NCI-H1092 treated with DMSO at 0.1 percent for 48 hours (cell line): ENCODE data around the gene MEF2B.
"Not testable (repeated sequence)": the region's sequence is repeated elsewhere in the genome, so short reads cannot be mapped to it uniquely, and the experiment has no call there.

Source experiments
- DNase-seq: peaks from one replicate; lab custom pipeline; 2025; lab: John Stamatoyannopoulos, UW

The MEF2B gene

DNA sequence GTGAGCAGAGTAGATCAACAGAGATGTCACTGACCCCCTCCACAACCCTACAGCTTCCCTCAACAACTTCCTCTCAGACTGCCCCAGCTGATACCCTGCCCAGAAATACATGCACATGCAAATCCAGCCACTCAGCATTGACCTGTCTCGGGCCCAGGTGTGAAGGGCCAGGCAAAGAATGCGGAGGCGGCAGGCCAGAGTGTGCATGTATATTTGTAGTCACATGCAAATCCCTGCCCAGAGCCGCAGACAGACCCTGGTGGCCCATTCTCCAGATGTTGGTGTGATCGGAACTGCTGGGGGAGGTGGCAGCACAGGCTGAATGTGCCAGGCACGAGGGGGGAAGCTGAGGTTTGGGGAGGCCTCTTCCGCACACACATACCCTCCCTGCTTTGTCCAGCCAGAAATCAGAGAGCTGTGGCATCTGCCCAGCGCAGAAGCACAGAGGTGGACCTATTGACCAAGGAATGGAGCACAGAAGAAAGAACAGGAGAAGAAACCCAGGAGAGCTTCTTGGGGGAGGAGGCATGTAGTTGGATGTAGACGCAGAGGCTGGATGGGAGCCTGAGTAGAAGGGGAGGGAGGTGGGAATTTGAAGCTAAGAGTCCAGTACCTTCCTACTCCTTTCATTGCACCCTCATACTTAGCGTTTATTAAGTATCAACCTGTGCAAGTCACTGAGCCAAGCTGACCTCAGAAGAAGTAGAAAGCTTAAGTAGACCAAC lies 14.4 kb downstream of the MEF2B start:
- DNase-seq, result no peak

DNA sequence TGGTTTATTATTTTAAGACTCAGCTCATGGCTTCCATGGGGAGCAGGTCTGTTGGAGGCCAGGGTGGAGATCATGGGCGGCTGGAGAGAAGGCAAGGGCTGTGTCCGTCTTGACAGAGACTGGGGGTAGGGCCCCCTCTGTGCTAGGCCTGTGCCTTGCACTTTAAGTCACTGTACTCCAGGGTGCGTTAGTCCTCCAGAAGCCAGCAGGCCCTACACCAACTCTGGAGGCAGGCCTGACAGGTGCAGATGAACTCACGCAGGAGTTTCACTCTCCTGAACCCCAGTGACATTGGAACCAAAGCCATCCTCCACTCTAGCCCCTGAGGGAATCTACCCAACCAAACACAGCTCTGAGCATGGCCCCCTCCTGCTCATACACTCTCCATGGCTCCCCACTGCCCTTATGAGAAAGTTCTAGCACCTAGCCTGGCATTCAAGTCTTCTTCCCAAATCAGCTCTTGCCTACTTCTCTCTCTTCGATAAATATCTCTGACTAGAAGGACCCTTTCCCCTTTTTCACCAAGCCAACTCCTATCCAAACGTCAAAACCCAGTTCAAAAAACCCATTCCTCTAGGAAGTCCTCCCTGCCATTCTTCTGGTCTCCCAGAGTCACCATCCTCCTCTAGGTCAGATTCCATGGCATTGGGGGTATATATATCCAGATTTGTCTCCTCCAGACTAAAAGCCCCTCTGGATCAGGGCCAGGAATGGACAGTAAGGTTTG lies 15.1 kb downstream of the MEF2B start:
- no peak for DNase-seq

- DNase-seq, result no peak
These were observed 17.2 kb downstream of the MEF2B start for GRCh38 chr19:19152668-19153384.

- DNase-seq, result no peak
These were observed 18.6 kb downstream of the MEF2B start for GRCh38 chr19:19151418-19151817.

GRCh38 chr19:19149435-19149834 lies 20.6 kb downstream of the MEF2B start:
- no peak for DNase-seq

GRCh38 chr19:19148504-19148903 lies 21.6 kb downstream of the MEF2B start:
- DNase-seq, result not testable (repeated sequence)

- DNase-seq, result no peak
These were observed 22.7 kb downstream of the MEF2B start for GRCh38 chr19:19147344-19147743.

- DNase-seq, result no peak
These were observed 23.2 kb downstream of the MEF2B start for GRCh38 chr19:19146865-19147264.

GRCh38 chr19:19145684-19146608 lies 24.1 kb downstream of the MEF2B start:
- DNase-seq, result peak; percentile 47

DNA sequence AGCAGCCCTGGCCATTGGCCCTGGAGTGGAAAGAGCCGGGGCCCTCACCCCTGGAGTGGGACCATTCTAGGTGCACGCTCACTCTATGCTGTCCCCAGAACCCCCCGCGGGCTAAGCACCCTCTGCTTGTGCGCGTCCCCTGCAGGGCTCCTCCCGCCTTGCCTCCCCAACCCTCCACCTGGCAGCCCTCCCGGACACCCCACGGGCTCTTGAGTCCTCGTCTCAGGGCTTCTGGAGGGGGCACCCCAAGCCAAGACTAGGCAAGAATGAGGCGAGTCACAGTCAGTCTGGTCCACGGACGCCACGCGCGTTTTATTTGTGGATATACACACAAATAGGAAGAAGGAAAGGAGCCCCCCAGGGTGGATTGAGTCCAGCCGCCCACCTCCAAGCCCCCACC lies 24.8 kb downstream of the MEF2B start:
- no peak for DNase-seq

DNA sequence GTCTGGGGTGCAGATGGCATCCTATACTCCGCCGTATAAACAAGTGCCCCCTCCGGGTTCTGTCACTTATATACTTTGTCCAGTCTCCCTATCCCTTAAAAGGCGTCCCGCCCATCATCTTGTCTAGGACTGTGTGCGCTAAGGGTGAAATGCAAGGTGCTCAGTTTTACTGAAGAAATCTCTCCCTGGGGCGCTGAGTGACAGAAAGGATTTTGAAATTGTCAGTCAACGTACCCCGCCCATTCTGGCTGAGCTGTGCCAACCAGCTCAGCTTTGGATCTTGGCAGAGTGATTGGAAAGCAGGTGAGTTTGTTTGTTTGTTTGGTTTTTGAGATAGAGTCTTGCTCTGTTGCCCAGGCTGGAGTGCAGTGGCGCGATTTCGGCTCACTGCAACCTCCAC lies 27.7 kb downstream of the MEF2B start:
- DNase-seq, result no peak

DNA sequence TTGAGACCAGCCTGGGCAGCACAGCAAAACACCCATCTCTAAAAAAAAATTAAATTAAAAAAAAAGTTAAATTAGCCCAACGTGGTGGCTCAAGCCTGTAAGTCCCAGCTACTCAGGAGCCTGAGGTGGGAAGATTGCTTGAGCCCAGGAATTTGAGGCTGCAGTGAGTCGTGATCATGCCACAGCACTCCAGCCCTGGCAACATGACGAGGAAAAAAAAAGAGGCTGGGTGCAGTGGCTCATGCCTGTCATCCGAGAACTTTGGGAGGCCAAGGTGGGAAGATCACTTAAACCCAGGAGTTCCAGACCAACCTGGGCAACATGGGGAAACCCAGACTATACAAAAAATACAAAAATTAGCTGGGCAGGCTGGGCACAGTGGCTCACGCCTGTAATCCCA lies 29.6 kb downstream of the MEF2B start:
- no peak for DNase-seq

GRCh38 chr19:19139876-19140229 lies 30.2 kb downstream of the MEF2B start:
- DNase-seq, result no peak

GRCh38 chr19:19138109-19138981 lies 31.7 kb downstream of the MEF2B start, which contains the start of gene TMEM161A:
TMEM161A (minus strand) TSS chr19:19138478; CDS start chr19:19138428, 50 bp downstream.
- DNase-seq, result peak; percentile 95

GRCh38 chr19:19137556-19138108 lies 32.4 kb downstream of the MEF2B start:
- no peak for DNase-seq

GRCh38 chr19:19135713-19136112 lies 34.4 kb downstream of the MEF2B start:
- not testable (repeated sequence) for DNase-seq

GRCh38 chr19:19134687-19135158 lies 35.3 kb downstream of the MEF2B start:
- peak; percentile 16 for DNase-seq

- DNase-seq, result no peak
These were observed 36.1 kb downstream of the MEF2B start for GRCh38 chr19:19133985-19134384.

GRCh38 chr19:19132912-19133311 lies 37.2 kb downstream of the MEF2B start:
- DNase-seq, result no peak

- DNase-seq, result no peak
These were observed 38.1 kb downstream of the MEF2B start for GRCh38 chr19:19131989-19132388.
